GM12875 (cell line): ENCODE data around the gene ZMIZ1.

Experiments
- H3K4me3 ChIP-seq: one replicate; pipeline ENCODE4 v1.5.1; 2011; ENCODE audit warnings: low read depth, low read length, control low read depth
- TF ChIP-seq, protein P1 (sequence below): IDR thresholded peaks from 2 replicates; pipeline ENCODE4 v1.5.1; 2011; ENCODE audit warnings: low read depth, mild to moderate bottlenecking, control low read depth, inconsistent platforms, low read length, moderate library complexity, borderline replicate concordance; ENCODE audit not compliant: insufficient read depth

Gene ZMIZ1

DNA sequence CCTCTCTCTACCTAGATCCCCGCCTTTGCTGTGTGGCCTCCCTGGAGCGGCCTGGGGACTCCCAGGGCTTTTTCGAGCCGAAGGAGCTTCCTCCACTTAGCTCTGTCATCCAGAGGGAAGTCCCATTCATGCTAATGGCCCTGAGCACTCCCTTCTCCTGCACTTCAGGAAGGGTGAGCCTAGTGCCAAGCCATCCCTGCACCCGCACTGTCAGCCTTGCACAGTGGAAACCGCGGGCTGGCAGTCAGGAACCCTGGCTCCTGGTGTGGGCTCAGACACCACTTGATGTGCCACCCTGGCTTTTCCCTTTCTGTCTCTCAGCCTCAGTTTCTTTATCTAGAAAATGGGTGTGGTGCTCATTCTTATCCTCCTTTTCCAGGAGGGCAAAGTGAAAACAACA lies 131.6 kb downstream of the ZMIZ1 start:
- TF ChIP-seq, protein P1, sequence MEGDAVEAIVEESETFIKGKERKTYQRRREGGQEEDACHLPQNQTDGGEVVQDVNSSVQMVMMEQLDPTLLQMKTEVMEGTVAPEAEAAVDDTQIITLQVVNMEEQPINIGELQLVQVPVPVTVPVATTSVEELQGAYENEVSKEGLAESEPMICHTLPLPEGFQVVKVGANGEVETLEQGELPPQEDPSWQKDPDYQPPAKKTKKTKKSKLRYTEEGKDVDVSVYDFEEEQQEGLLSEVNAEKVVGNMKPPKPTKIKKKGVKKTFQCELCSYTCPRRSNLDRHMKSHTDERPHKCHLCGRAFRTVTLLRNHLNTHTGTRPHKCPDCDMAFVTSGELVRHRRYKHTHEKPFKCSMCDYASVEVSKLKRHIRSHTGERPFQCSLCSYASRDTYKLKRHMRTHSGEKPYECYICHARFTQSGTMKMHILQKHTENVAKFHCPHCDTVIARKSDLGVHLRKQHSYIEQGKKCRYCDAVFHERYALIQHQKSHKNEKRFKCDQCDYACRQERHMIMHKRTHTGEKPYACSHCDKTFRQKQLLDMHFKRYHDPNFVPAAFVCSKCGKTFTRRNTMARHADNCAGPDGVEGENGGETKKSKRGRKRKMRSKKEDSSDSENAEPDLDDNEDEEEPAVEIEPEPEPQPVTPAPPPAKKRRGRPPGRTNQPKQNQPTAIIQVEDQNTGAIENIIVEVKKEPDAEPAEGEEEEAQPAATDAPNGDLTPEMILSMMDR, result no peak
- H3K4me3 ChIP-seq, result no peak overlapping the region

DNA sequence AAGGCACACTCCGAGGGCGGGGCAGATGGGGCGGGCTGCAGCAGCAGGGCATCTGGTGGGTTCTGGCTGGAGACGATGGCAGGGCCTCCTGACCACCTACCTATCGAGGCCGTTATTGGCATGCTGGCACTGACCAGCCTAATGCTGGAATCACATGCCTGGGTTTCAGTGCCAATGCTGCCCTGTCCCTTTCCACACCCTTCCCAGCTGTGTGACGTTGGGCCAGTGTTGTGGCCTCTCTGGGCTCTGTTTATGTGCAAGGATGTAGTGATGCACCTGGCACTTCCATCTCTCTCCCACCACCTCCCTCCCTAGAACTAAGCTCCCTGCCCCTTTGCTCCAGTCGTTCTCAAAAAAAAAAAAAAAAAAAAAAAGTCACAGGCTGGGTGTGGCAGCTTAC lies 132.9 kb downstream of the ZMIZ1 start:
- TF ChIP-seq, protein P1, result no peak
- no peak overlapping the region for H3K4me3 ChIP-seq

DNA sequence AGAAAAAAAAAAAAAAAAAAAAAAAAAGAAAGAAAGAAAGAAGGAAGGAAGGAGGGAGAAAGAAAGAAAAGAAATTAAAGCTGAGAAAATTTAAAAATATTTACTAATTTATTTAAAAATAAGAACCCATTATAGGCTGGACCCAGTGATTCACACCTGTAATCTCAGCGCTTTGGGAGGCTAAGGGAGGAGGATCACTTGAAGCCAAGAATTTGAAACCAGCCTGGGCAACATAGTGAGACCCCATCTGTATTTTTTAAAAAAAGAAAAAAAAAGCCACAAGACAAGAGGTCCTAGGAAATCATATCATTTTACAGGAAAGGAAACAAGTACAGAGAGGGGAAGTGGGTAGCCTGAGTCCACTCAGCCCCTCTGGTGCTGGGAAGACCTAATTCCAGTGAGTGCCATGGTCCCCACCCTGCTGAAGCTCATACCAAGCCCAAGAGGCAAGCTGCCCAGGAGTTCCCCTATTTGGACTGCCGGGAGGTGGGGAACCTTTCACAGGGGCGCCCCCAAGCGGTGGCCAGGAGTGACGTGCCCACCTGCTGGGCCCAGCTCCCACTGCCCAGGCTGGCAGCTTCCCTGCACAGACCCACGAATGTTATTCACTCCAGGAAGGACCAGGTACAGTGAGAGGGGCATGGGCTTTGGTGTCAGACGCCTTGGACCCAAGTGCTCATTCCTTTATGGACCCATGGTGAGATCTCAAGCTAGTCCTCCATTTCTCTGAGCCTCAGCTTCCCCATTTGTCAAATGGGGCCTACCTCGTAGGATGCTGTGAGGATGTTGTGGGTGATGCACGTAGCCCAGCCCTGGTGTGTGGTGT lies 133.6 kb downstream of the ZMIZ1 start:
- TF ChIP-seq, protein P1, result peak; percentile 70
- no peak overlapping the region for H3K4me3 ChIP-seq

DNA sequence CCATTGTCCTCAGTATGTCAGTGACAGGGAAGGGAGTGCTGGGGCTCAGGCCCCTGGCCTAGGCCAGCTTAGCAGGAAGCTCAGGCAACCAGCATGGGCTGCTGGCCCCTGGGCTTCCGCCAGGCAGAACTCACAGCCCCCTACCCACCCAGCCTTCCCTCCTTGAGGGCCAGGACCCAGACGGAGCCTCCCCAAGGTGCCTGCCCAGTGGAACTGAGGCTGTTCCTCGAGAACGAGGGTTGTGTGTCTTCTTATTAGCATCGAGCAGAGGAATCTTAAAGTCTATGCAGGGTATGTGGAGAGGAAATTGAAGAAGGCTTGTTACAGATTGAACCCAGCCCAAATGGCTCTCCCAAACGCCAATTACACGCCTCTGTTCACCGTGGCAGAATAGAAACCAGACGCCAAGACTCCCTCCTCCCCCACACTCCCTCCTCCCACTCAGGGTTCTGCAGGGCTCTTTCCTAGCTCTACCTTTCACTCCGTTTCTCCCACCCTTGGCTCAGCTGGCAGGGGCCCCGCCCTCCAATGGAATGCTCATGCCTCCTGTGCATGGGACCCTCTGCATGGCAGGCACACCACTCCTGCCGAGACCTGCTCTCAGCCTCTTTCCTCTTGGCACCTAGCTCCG lies 134.4 kb downstream of the ZMIZ1 start:
- TF ChIP-seq, protein P1, result no peak
- no peak overlapping the region for H3K4me3 ChIP-seq

DNA sequence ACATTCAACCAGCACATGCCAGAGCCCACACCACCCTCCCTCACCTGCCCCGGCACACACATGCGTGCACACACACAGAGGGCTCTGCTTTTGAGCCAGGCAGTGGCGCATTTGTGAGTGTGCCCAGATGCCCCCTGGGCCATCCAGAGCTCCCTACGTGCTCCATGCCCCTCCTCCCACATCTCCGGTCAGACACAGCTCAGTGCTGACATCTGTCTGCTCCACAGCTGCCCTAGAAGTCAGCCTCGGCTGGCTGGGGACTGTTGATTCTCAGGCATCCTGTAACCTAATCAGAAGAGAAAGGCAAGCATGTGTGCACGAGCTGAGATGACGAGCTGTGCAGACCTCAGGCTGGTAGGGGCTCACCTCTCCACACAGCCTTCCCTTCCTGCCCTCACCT lies 135.1 kb downstream of the ZMIZ1 start:
- TF ChIP-seq, protein P1, result no peak
- no peak overlapping the region for H3K4me3 ChIP-seq

DNA sequence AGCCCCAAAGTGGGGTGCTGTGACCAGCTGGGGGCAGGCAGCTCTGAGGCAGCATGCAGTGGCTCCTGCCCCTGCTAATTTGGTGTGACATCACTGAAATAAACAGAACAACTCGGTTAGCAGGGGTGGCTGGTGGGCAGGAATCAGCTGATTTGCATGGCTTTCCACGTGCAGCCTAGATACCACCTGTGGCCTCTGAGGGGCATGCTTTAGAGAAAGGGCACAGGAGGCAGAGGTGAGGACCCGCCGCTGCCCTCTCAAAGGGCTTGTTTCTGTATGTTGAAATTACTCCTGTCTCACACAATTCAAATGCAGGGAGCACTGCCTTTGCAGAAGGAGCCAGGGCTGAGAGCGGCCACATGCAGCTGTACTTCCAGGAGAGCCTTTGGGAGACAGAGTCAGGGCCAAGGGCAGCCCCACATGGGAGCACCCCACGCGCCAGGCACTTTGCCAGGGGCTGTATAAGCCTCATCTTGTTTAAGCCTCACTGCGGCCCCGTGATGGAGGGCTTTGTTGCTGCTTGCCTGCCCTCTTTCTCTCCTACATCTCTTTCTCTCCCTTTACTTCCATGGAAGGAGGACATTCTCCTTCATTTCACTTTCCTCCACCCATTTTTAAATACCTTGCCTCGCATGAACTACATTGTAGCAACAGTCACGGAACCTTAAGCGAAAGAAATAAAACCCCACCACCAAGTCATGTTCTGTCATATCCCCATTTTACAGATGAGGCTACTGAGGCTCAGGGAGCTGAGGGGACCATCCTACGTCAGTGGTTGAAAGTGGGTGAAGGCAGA lies 137.7 kb downstream of the ZMIZ1 start:
- TF ChIP-seq, protein P1, result no peak

More for the DNA sequence above, 137.7 kb downstream of the ZMIZ1 start:
- H3K4me3 ChIP-seq, result no peak overlapping the region
